HFFc6 (cell line): Measurements from ENCODE around the gene TNS2. TPM values are rescaled to one million over a fixed set of nuclear protein-coding genes. Genes with fewer than 3 reads are reported as not detected.

ENCODE experiments used
- DNase-seq: peaks from one replicate; pipeline ENCODE4 v3.0.0-alpha.2; 2018
- H3K27ac Mint-ChIP-seq: 2 replicates; pipeline ENCODE4 v1.8.0; 2020; ENCODE audit warnings: mild to moderate bottlenecking, mixed read lengths
- H3K27me3 Mint-ChIP-seq: 2 replicates; pipeline ENCODE4 v1.8.0; 2021; ENCODE audit warnings: mild to moderate bottlenecking, moderate library complexity, mixed read lengths; ENCODE audit not compliant: insufficient read depth
- H3K36me3 Mint-ChIP-seq: 2 replicates; pipeline ENCODE4 v1.8.0; 2021; ENCODE audit warnings: low read depth, mixed read lengths
- H3K4me1 Mint-ChIP-seq: 2 replicates; pipeline ENCODE4 v1.8.0; 2020; ENCODE audit warnings: low read depth, mixed read lengths
- H3K4me3 Mint-ChIP-seq: 2 replicates; pipeline ENCODE4 v1.8.0; 2020; ENCODE audit warnings: mild to moderate bottlenecking, moderate library complexity, mixed read lengths
- H3K9me3 Mint-ChIP-seq: 2 replicates; pipeline ENCODE4 v1.8.0; 2020; ENCODE audit warnings: mild to moderate bottlenecking, mixed read lengths
- microRNA-seq: library from miRNA; unstranded; fragments of <30 nt; microRNA quantifications from one replicate; pipeline ENCODE4, GENCODE V29; 2019
- total RNA-seq, 6 experiments: library from RNA; stranded (reverse); fragmentation: NEBNext Ultra II Directional; extraction: Animal tissue kit (Norgen Biotek cat#: 25700); gene quantifications; 2 replicates in 1 of 6; 3 replicates in 5 of 6; pipeline ENCODE4 v1.2.3, GENCODE V29; 2021
- TF ChIP-seq, protein P1 (sequence below): fragments of 200-600 bp; sonication (generic); IDR thresholded peaks from 2 replicates; pipeline ENCODE4 v1.5.0; 2021; ENCODE audit warnings: antibody characterized with exemption, mild to moderate bottlenecking

TNS2 gene
- total RNA-seq, 6 experiments from 2014 or later, result 44.3 to 69.2 (median 58.9) TPM

DNA sequence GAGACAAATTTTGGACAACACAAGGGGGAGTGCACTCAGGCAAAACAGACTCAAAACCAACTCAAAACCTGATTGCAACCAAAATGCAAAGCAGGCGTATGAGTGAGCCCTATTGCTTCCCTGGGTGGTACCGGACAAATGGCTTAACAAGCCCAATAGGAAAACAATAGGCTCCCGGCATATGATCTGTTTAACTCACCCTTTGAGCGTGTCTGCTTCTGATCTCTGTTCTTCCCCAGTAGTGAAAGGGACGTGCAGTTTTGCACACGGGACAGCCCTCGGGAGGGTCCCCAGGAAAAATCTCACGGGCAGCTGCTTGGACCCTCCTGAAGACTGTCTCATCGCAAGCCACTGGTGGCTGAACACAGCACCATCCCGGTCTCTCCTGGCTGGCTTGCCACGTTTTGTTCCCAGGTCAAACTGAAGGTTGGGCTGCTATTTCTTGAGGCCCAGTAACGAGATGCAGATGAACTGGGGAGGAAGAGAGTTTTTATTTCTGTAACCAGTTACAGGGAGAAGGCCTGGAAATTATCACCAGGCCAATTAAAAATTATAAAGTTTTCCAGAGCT, 63.4 kb downstream of the TNS2 start:
- TF ChIP-seq, protein P1, sequence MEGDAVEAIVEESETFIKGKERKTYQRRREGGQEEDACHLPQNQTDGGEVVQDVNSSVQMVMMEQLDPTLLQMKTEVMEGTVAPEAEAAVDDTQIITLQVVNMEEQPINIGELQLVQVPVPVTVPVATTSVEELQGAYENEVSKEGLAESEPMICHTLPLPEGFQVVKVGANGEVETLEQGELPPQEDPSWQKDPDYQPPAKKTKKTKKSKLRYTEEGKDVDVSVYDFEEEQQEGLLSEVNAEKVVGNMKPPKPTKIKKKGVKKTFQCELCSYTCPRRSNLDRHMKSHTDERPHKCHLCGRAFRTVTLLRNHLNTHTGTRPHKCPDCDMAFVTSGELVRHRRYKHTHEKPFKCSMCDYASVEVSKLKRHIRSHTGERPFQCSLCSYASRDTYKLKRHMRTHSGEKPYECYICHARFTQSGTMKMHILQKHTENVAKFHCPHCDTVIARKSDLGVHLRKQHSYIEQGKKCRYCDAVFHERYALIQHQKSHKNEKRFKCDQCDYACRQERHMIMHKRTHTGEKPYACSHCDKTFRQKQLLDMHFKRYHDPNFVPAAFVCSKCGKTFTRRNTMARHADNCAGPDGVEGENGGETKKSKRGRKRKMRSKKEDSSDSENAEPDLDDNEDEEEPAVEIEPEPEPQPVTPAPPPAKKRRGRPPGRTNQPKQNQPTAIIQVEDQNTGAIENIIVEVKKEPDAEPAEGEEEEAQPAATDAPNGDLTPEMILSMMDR, result no peak
- no peaks in the 10 kb centered on the region for H3K4me1 Mint-ChIP-seq
- no peaks in the 10 kb centered on the region for H3K27me3 Mint-ChIP-seq
- DNase-seq, result no peak
- H3K4me3 Mint-ChIP-seq, result no peak overlapping the region
- no peak overlapping the region for H3K27ac Mint-ChIP-seq
- no peaks in the 10 kb centered on the region for H3K9me3 Mint-ChIP-seq
- no peaks in the 10 kb centered on the region for H3K36me3 Mint-ChIP-seq

DNA sequence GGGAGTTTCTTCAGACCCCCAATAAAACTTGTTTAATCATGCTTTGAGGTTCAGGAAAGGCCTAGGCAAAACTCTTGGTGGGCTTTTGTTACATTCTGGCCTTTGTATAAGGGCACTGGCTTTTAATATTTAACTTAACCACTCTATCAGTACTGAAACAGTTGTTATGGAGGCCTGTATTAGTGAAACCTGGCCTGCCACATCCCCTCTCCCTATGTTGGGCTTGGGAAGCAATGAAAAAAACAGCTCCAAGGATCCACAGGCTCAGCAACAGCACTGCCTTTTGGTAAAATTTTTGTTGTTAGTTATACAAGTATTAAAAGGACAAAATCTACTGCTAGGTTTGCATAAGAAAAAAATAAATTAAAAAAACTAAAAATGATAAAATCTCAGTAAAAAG, 64.1 kb downstream of the TNS2 start:
- no peaks in the 10 kb centered on the region for H3K4me1 Mint-ChIP-seq
- no peak for DNase-seq
- no peaks in the 10 kb centered on the region for H3K9me3 Mint-ChIP-seq
- H3K27me3 Mint-ChIP-seq, result no peaks in the 10 kb centered on the region
- TF ChIP-seq, protein P1, result no peak
- no peaks in the 10 kb centered on the region for H3K36me3 Mint-ChIP-seq
- H3K4me3 Mint-ChIP-seq, result no peak overlapping the region
- no peak overlapping the region for H3K27ac Mint-ChIP-seq

Small RNA genes lying within 50 kb of the gene (microRNA-seq; reads per million reads assigned to microRNA genes)
- 3.9 reads per million for gene MIR6757

Other genes with a start within 250 kb of the TNS2 start
- gene KRT4, start 235.9 kb upstream of the TNS2 start, total RNA-seq, result under 1 TPM in 4 of 6 experiments, not detected in 2; 0.18 to 0.31 (median 0.30) TPM
- not detected for gene KRT79, start 215.8 kb upstream of the TNS2 start, total RNA-seq
- under 1 TPM in 1 of 6 experiments, not detected in 5; 0.30 TPM for gene KRT78, start 201.1 kb upstream of the TNS2 start, total RNA-seq
- 10 to 100 TPM; 41.4 to 50.4 (median 44.8) TPM for gene KRT8, start 145.0 kb upstream of the TNS2 start, total RNA-seq
- 100 to 1,000 TPM; 556 to 745 (median 582) TPM for gene KRT18, start 100.9 kb upstream of the TNS2 start, total RNA-seq
- gene EIF4B, start 43.6 kb upstream of the TNS2 start, total RNA-seq, result 100 to 1,000 TPM; 376 to 437 (median 392) TPM
- gene SPRYD3, start 29.3 kb downstream of the TNS2 start, total RNA-seq, result 10 to 100 TPM; 50.5 to 59.4 (median 54.9) TPM
- gene IGFBP6, start 47.6 kb downstream of the TNS2 start, total RNA-seq, result 100 to 1,000 TPM; 317 to 444 (median 430) TPM
- gene SOAT2, start 53.4 kb downstream of the TNS2 start, total RNA-seq, result under 1 TPM; 0.12 to 0.34 (median 0.18) TPM
- gene ZNF740, start 130.7 kb downstream of the TNS2 start, total RNA-seq, result 10 to 100 TPM; 17.3 to 25.7 (median 19.3) TPM
- gene CSAD, start 130.9 kb downstream of the TNS2 start, total RNA-seq, result 10 to 100 TPM; 13.9 to 17.1 (median 16.0) TPM
- 1 to 10 TPM in 3 of 6 experiments, under 1 TPM in 3; 0.35 to 1.5 (median 0.93) TPM for gene ITGB7, start 157.2 kb downstream of the TNS2 start, total RNA-seq
- gene RARG, start 182.1 kb downstream of the TNS2 start, total RNA-seq, result 10 to 100 TPM; 47.2 to 80.5 (median 71.0) TPM
- gene ESPL1, start 218.2 kb downstream of the TNS2 start, total RNA-seq, result 10 to 100 TPM in 5 of 6 experiments, 1 to 10 TPM in 1; 7.0 to 16.1 (median 14.1) TPM
- 100 to 1,000 TPM; 502 to 568 (median 534) TPM for gene PFDN5, start 245.5 kb downstream of the TNS2 start, total RNA-seq
- gene MYG1, start 249.6 kb downstream of the TNS2 start, total RNA-seq, result 10 to 100 TPM; 59.8 to 76.0 (median 68.3) TPM